ENCODE results near the gene GLDN. TPM values are rescaled to one million over a fixed set of nuclear protein-coding genes. Genes with fewer than 3 reads are reported as not detected.
A peak's percentile ranks its signal among the peaks of the same experiment; 100 is the strongest.

Gene GLDN
- total and polyA plus RNA-seq, 7 donors: 0.46 to 5.5 (median 1.4) TPM; not detected in 1

GRCh38 chr15:51321316-51321715 is 20.1 kb upstream of the GLDN start:
- H3K27me3 ChIP-seq: no peaks in the 10 kb centered on the region
- H3K27ac ChIP-seq: no peak overlapping the region
- intact Hi-C loops (cut with DNase I): no loop called here
- no peak for DNase-seq
- no peak overlapping the region for H3K4me3 ChIP-seq
- TF ChIP-seq POLR2A (IDR thresholded peaks at IDR 0.05): no peak
- no peak for TF ChIP-seq POLR2AphosphoS5 (IDR thresholded peaks at IDR 0.05)
- no peak for TF ChIP-seq EP300 (IDR thresholded peaks at IDR 0.05)
- TF ChIP-seq CTCF (IDR thresholded peaks at IDR 0.05): no peak
- 67 to 91% methylated on average over 4 of the region's 4 CpGs for WGBS, 2 donors
- H3K9me3 ChIP-seq: no peaks in the 10 kb centered on the region
- H3K36me3 ChIP-seq: no peaks in the 10 kb centered on the region
- H3K4me1 ChIP-seq: peaks cover 0 to 9% (median 6%) of the 10 kb centered on the region in 4 donors

- DNase-seq: peak; percentile 78
- Histone ChIP-seq H3K4me1 (peaks cover 0 to 9% (median 6%) of the 10 kb centered on the region in 4 donors), H3K27me3 (no peaks in the 10 kb centered on the region), H3K36me3 (no peaks in the 10 kb centered on the region), H3K4me3 (no peak overlapping the region), H3K27ac (peak overlapping the region in 2 of 4 donors; percentile 15 to 31), H3K9me3 (no peaks in the 10 kb centered on the region)
- TF ChIP-seq POLR2A (IDR thresholded peaks at IDR 0.05) (no peak), EP300 (IDR thresholded peaks at IDR 0.05) (no peak), CTCF (IDR thresholded peaks at IDR 0.05) (no peak), POLR2AphosphoS5 (IDR thresholded peaks at IDR 0.05) (no peak)
- 81 to 87% methylated on average over 1 of the region's 1 CpG for WGBS, 2 donors
- intact Hi-C loops (cut with DNase I): no loop called here
Observed at GRCh38 chr15:51322621-51323296, 18.7 kb upstream of the GLDN start.

GRCh38 chr15:51323749-51324148 is 17.7 kb upstream of the GLDN start:
- intact Hi-C loops (cut with DNase I): no loop called here
- Histone ChIP-seq H3K4me1 (peaks cover 0 to 9% (median 6%) of the 10 kb centered on the region in 4 donors), H3K27ac (no peak overlapping the region), H3K27me3 (no peaks in the 10 kb centered on the region), H3K9me3 (no peaks in the 10 kb centered on the region), H3K4me3 (no peak overlapping the region), H3K36me3 (no peaks in the 10 kb centered on the region)
- 90 to 92% methylated on average over 7 of the region's 7 CpGs for WGBS, 2 donors
- DNase-seq: no peak
- TF ChIP-seq CTCF (IDR thresholded peaks at IDR 0.05) (no peak), EP300 (IDR thresholded peaks at IDR 0.05) (no peak), POLR2A (IDR thresholded peaks at IDR 0.05) (no peak), POLR2AphosphoS5 (IDR thresholded peaks at IDR 0.05) (no peak)

GRCh38 chr15:51325167-51325566 is 16.3 kb upstream of the GLDN start:
- no peak overlapping the region for H3K4me3 ChIP-seq
- no peak for TF ChIP-seq EP300 (IDR thresholded peaks at IDR 0.05)
- TF ChIP-seq POLR2A (IDR thresholded peaks at IDR 0.05): no peak
- no peak for TF ChIP-seq CTCF (IDR thresholded peaks at IDR 0.05)
- no peak for TF ChIP-seq POLR2AphosphoS5 (IDR thresholded peaks at IDR 0.05)
- no peak for DNase-seq
- H3K36me3 ChIP-seq: no peaks in the 10 kb centered on the region
- peaks cover 0 to 9% (median 6%) of the 10 kb centered on the region in 4 donors for H3K4me1 ChIP-seq
- no peak overlapping the region for H3K27ac ChIP-seq
- H3K27me3 ChIP-seq: no peaks in the 10 kb centered on the region
- H3K9me3 ChIP-seq: no peaks in the 10 kb centered on the region
- intact Hi-C loops (cut with DNase I): no loop called here
- 94 to 98% methylated on average over 3 of the region's 3 CpGs for WGBS, 2 donors

GRCh38 chr15:51327081-51327480 is 14.4 kb upstream of the GLDN start:
- no peak overlapping the region for H3K4me3 ChIP-seq
- no peaks in the 10 kb centered on the region for H3K36me3 ChIP-seq
- 93 to 96% methylated on average over 2 of the region's 2 CpGs for WGBS, 2 donors
- H3K27me3 ChIP-seq: no peaks in the 10 kb centered on the region
- TF ChIP-seq POLR2AphosphoS5 (IDR thresholded peaks at IDR 0.05) (no peak), EP300 (IDR thresholded peaks at IDR 0.05) (no peak), CTCF (IDR thresholded peaks at IDR 0.05) (no peak), POLR2A (IDR thresholded peaks at IDR 0.05) (no peak)
- DNase-seq: no peak
- no peaks in the 10 kb centered on the region for H3K9me3 ChIP-seq
- H3K27ac ChIP-seq: no peak overlapping the region
- intact Hi-C loops (cut with DNase I): no loop called here
- H3K4me1 ChIP-seq: peaks cover 0 to 9% (median 4%) of the 10 kb centered on the region in 4 donors

All from sigmoid colon (tissue), 7 donors.